GM19025 (cell line): Measurements from ENCODE around the gene FUS.
"Not testable (repeated sequence)": the region's sequence is repeated elsewhere in the genome, so short reads cannot be mapped to it uniquely, and the experiment has no call there.

Source experiments
- ATAC-seq: cut with Tn5 transposase; IDR thresholded peaks from one replicate; pipeline ENCODE4 v1.9.1; 2021; ENCODE audit warnings: mild to moderate bottlenecking, low read depth, moderate library complexity; ENCODE audit not compliant: unreplicated experiment

FUS gene

GRCh38 chr16:31179747-31180459 lies at the start of gene FUS:
TSS of gene FUS (plus strand) at chr16:31180139. CDS start at chr16:31180215, 76 bp downstream.
- ATAC-seq, result peak; percentile 48

- ATAC-seq, result no peak
These were observed 49.5 kb upstream of the FUS start for GRCh38 chr16:31130336-31130891.

- no peak for ATAC-seq
These were observed 49.0 kb upstream of the FUS start for GRCh38 chr16:31130899-31131298.

GRCh38 chr16:31131416-31131815 lies 48.5 kb upstream of the FUS start:
- no peak for ATAC-seq

GRCh38 chr16:31131841-31132271 lies 48.1 kb upstream of the FUS start:
- no peak for ATAC-seq

GRCh38 chr16:31132303-31132979 lies 47.5 kb upstream of the FUS start:
- ATAC-seq, result no peak

GRCh38 chr16:31133046-31133501 lies 46.9 kb upstream of the FUS start:
- no peak for ATAC-seq

- ATAC-seq, result no peak
These were observed 45.8 kb upstream of the FUS start for GRCh38 chr16:31134091-31134571.

GRCh38 chr16:31134625-31135534 lies 45.1 kb upstream of the FUS start:
- no peak for ATAC-seq

GRCh38 chr16:31135535-31136286 lies 44.2 kb upstream of the FUS start, which contains the start of gene PRSS8:
TSS of gene PRSS8 (minus strand) at chr16:31135727. CDS start at chr16:31135498, 229 bp downstream.
- no peak for ATAC-seq

GRCh38 chr16:31136287-31136662 lies 43.7 kb upstream of the FUS start:
- ATAC-seq, result no peak

GRCh38 chr16:31136822-31137499 lies 43.0 kb upstream of the FUS start:
- not testable (repeated sequence) for ATAC-seq

- no peak for ATAC-seq
These were observed 41.0 kb upstream of the FUS start for GRCh38 chr16:31138621-31139578.

- ATAC-seq, result not testable (repeated sequence)
These were observed 38.9 kb upstream of the FUS start for GRCh38 chr16:31141071-31141469.

GRCh38 chr16:31141489-31142108 lies 38.3 kb upstream of the FUS start:
- ATAC-seq, result no peak

- peak; percentile 93 for ATAC-seq
These were observed 37.6 kb upstream of the FUS start for GRCh38 chr16:31142109-31143010.
